ENCODE results near the gene ZMYM2. TPM values are rescaled to one million over a fixed set of nuclear protein-coding genes. Genes with fewer than 3 reads are reported as not detected.

Gene ZMYM2
- total RNA-seq: 51.3 and 51.8 TPM in 2 replicates

DNA sequence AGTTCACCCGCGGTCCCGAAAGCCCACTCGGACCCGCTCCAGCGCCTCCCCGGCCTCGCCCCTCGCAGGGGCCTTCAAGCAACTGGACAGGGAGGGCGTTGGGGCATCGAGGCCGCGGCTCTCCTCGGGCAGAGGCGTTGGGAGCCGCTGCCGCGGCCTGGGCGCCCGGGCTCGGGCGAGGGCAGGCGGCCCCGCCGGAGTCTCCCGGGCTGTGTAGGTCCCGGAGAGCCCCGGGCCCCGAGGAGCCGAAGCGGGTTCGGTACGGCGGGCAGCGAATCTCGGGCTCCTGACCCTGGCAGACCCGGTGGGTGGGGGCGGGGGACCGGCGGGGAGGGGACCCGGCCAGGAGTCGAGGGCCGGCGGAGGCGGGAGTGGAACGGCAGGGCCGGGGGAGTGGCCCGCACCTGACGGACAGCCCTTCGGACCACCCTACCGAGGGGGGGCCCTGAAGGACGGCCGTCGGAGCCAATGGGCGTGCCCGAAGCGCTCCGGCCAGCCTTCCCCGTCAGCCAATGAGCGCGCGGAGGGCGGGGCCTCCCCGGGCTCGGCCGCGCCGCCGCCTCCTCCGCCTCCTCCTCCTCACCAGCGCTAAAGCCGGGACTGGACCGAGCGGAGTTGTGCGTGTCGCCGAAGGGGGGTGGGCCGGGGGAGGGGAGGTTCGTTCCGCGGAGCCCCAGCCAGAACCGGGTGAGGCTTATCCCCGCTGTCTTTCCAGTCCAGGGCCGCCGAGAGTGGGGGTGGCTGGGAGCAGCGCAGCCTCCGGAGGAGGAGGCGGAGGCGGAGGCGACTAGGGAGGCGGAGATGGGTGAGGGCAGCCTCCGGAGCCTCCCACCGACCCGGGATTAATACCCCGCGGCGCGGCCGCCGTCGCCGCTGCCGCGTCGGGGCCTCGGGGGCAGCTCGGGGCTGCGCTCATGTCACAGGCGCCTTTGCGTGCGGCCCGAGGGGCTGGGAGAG lies at the start of gene ZMYM2:
TSS of gene ZMYM2 (plus strand) at position 573 of the 957 bp plus-strand sequence. CDS start 34,346 bp downstream, outside the sequence.

Other genes with a start within 250 kb of the ZMYM2 start
- 37.0 and 41.7 TPM in 2 replicates for gene PSPC1, start 175.8 kb upstream of the ZMYM2 start, total RNA-seq
- 9.6 and 10.4 TPM in 2 replicates for gene ZMYM5, start 95.1 kb upstream of the ZMYM2 start, total RNA-seq
- gene GJA3, start 202.3 kb downstream of the ZMYM2 start, total RNA-seq: 0.07 and 0.59 TPM in 2 replicates
- 0.07 TPM in 2 replicates for gene GJB2, start 234.2 kb downstream of the ZMYM2 start, total RNA-seq